ENCODE results near the gene TOR1A.
"Not testable (repeated sequence)": the region's sequence is repeated elsewhere in the genome, so short reads cannot be mapped to it uniquely, and the experiment has no call there.

Gene TOR1A

GRCh38 chr9:129823542-129823934 is 398 bp downstream of the TOR1A start:
- peak in 1 of 58 donors; percentile 45 for DNase-seq

- DNase-seq = peak in 3 of 58 donors; percentile 9 to 14 (median 13)
Measured at GRCh38 chr9:129822898-129823541, 916 bp downstream of the TOR1A start.

- DNase-seq = no peak
Measured at GRCh38 chr9:129816501-129817435, 7.2 kb downstream of the TOR1A start.

GRCh38 chr9:129815278-129815677 is 8.7 kb downstream of the TOR1A start:
- no peak for DNase-seq

- no peak for DNase-seq
Measured at GRCh38 chr9:129814432-129815223, 9.3 kb downstream of the TOR1A start.

- DNase-seq = no peak
Measured at GRCh38 chr9:129813661-129814060, 10.3 kb downstream of the TOR1A start.

- DNase-seq = no peak
Measured at GRCh38 chr9:129812385-129812784, 11.6 kb downstream of the TOR1A start.

- no peak for DNase-seq
Measured at GRCh38 chr9:129811967-129812363, 12.0 kb downstream of the TOR1A start.

GRCh38 chr9:129810788-129811187 is 13.1 kb downstream of the TOR1A start:
- DNase-seq = no peak

GRCh38 chr9:129810116-129810515 is 13.8 kb downstream of the TOR1A start:
- DNase-seq = no peak

GRCh38 chr9:129809346-129809745 is 14.6 kb downstream of the TOR1A start:
- DNase-seq = no peak

- no peak for DNase-seq
Measured at GRCh38 chr9:129806061-129806460, 17.9 kb downstream of the TOR1A start.

- DNase-seq = peak in 2 of 58 donors; percentile 2 to 42
Measured at GRCh38 chr9:129803676-129804060, 20.3 kb downstream of the TOR1A start.

GRCh38 chr9:129802833-129803675 is 20.9 kb downstream of the TOR1A start, which contains the start of gene TOR1B:
Gene TOR1B (plus strand): TSS chr9:129803184. CDS start chr9:129803213, 29 bp downstream.
- DNase-seq = peak; percentile 42 to 95 (median 87)

- DNase-seq = no peak
Measured at GRCh38 chr9:129801504-129801903, 22.4 kb downstream of the TOR1A start.

- no peak for DNase-seq
Measured at GRCh38 chr9:129798973-129799372, 25.0 kb downstream of the TOR1A start.

GRCh38 chr9:129796029-129796428 is 27.9 kb downstream of the TOR1A start:
- DNase-seq = not testable (repeated sequence)

- no peak for DNase-seq
Measured at GRCh38 chr9:129794549-129794948, 29.4 kb downstream of the TOR1A start.

- DNase-seq = no peak
Measured at GRCh38 chr9:129786481-129786880, 37.5 kb downstream of the TOR1A start.

GRCh38 chr9:129785866-129786265 is 38.1 kb downstream of the TOR1A start:
- DNase-seq = no peak

GRCh38 chr9:129784970-129785369 is 39.0 kb downstream of the TOR1A start:
- DNase-seq = not testable (repeated sequence)

Data from anterior cingulate cortex (tissue), 58 donors.